ENCODE results near the gene HAPLN1.

DNA sequence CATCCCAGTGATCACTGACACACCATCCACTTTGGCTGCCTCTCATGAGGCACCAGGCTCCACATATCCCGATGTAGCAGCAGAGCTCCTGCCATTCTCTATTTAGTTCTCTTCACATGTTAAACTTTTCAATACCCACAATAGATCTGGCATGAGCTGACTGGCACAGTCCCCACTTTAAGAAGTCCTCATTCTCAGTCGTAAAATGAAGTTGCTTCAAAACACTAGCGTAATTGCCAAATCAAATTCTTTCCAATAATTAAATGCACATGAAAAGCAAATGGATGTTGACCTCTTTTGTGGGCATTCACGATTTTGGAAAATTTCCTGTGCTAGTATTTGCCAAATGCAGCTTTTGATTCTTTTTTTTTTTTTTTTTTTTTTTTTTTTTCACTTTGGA is 32.4 kb downstream of the HAPLN1 start:
- TF ChIP-seq CTCF (IDR thresholded peaks at IDR 0.05) (no peak), POLR2A (IDR thresholded peaks at IDR 0.05) (no peak)
